ENCODE results near the gene CEP95.
"Not testable (repeated sequence)": the region's sequence is repeated elsewhere in the genome, so short reads cannot be mapped to it uniquely, and the experiment has no call there.

- TF ChIP-seq, protein P1, sequence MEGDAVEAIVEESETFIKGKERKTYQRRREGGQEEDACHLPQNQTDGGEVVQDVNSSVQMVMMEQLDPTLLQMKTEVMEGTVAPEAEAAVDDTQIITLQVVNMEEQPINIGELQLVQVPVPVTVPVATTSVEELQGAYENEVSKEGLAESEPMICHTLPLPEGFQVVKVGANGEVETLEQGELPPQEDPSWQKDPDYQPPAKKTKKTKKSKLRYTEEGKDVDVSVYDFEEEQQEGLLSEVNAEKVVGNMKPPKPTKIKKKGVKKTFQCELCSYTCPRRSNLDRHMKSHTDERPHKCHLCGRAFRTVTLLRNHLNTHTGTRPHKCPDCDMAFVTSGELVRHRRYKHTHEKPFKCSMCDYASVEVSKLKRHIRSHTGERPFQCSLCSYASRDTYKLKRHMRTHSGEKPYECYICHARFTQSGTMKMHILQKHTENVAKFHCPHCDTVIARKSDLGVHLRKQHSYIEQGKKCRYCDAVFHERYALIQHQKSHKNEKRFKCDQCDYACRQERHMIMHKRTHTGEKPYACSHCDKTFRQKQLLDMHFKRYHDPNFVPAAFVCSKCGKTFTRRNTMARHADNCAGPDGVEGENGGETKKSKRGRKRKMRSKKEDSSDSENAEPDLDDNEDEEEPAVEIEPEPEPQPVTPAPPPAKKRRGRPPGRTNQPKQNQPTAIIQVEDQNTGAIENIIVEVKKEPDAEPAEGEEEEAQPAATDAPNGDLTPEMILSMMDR (conservative IDR thresholded peaks at IDR 0.05), result not testable (repeated sequence)
- not testable (repeated sequence) for TF ChIP-seq ZFX (IDR thresholded peaks at IDR 0.05)
Observed at GRCh38 chr17:64495300-64495699, 11.5 kb upstream of the CEP95 start.

Measured in C4-2B (cell line).